H54 (cell line): ENCODE data around the gene TTLL11.

ENCODE experiments used
- DNase-seq: peaks from one replicate; pipeline ENCODE4 v3.0.0; 2011; ENCODE audit warnings: low spot score, mixed read lengths; ENCODE audit not compliant: insufficient read length
- FAIRE-seq: peaks from 3 replicates; lab custom pipeline; 2011; peaks lifted over from hg19 to GRCh38; lab: Jason Lieb, UNC
- POLR2A ChIP-seq: IDR thresholded peaks from 2 replicates; pipeline ENCODE4 v1.6.1; 2011; ENCODE audit warnings: low read depth, mild to moderate bottlenecking, low read length

TTLL11 gene

GRCh38 chr9:122092611-122093506 is at the start of gene TTLL11:
Gene TTLL11, minus strand, starts transcription at chr9:122093308. Its CDS starts 160 bp downstream, at chr9:122093148.
- FAIRE-seq = peak; percentile 87
- TF ChIP-seq POLR2A = peak; percentile 76
- DNase-seq = peak; percentile 100

- FAIRE-seq (no peak), DNase-seq (no peak)
- TF ChIP-seq POLR2A = no peak
These were observed 48.6 kb upstream of the TTLL11 start for GRCh38 chr9:122141671-122142070.

GRCh38 chr9:122140368-122141193 is 47.5 kb upstream of the TTLL11 start:
- TF ChIP-seq POLR2A = no peak
- no peak for FAIRE-seq
- no peak for DNase-seq

- no peak for DNase-seq
- no peak for TF ChIP-seq POLR2A
- no peak for FAIRE-seq
These were observed 45.6 kb upstream of the TTLL11 start for GRCh38 chr9:122138560-122139268.

GRCh38 chr9:122135529-122135859 is 42.4 kb upstream of the TTLL11 start:
- no peak for TF ChIP-seq POLR2A
- DNase-seq (no peak), FAIRE-seq (no peak)

- TF ChIP-seq POLR2A = no peak
- DNase-seq (no peak), FAIRE-seq (no peak)
These were observed 41.9 kb upstream of the TTLL11 start for GRCh38 chr9:122134822-122135528.

GRCh38 chr9:122133984-122134535 is 41.0 kb upstream of the TTLL11 start:
- FAIRE-seq (no peak), DNase-seq (no peak)
- TF ChIP-seq POLR2A = no peak

- no peak for TF ChIP-seq POLR2A
- no peak for FAIRE-seq
- DNase-seq = no peak
These were observed 40.3 kb upstream of the TTLL11 start for GRCh38 chr9:122133263-122133983.

GRCh38 chr9:122132539-122132938 is 39.4 kb upstream of the TTLL11 start:
- DNase-seq (no peak), FAIRE-seq (no peak)
- TF ChIP-seq POLR2A = no peak

GRCh38 chr9:122131401-122132001 is 38.4 kb upstream of the TTLL11 start:
- TF ChIP-seq POLR2A = no peak
- FAIRE-seq (no peak), DNase-seq (no peak)

GRCh38 chr9:122130837-122131236 is 37.7 kb upstream of the TTLL11 start:
- no peak for TF ChIP-seq POLR2A
- FAIRE-seq (no peak), DNase-seq (no peak)

GRCh38 chr9:122129969-122130368 is 36.9 kb upstream of the TTLL11 start:
- no peak for TF ChIP-seq POLR2A
- DNase-seq (no peak), FAIRE-seq (no peak)
